Activated CD8-positive, alpha-beta memory T cell treated with anti-CD3 and anti-CD28 coated beads for 48 hours (primary cell): ENCODE data around the gene EXOC3L4.
"Not testable (repeated sequence)": the region's sequence is repeated elsewhere in the genome, so short reads cannot be mapped to it uniquely, and the experiment has no call there.

ENCODE experiments used
- DNase-seq, 3 experiments: peaks; one replicate each; pipeline ENCODE4 v3.0.0-alpha.2; 2020; ENCODE audit warnings: low read depth in 2 of 3, low spot score in 2 of 3

Gene EXOC3L4

DNA sequence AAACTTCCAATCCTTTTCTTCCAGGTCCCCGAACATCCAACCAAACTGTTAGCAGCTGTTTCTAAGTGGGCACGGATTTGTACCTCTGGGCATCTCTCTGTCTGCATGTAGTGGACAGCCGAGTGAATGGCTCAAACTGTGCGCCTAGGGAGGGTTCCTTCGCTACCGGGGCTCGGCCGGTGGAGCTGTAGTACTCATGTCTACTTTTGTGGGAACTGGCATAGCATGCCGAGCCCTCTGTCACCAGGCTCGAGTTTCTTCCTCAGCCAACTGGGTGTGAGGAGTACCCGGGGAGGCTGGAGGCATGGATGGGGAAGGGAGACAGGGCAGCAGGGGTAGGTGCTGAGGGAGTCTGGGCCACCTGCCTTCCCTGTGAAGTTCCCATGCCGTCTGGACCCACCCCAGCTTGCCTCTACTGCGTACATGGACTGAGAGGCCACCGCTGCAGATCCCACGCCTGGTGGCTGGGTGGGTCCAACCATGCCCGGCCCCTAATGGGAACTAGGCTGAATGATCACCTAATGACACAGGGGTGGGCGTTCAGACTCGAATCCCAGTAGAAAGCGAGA is 51.7 kb downstream of the EXOC3L4 start:
- no peak for DNase-seq

GRCh38 chr14:103149351-103150237 is 55.1 kb downstream of the EXOC3L4 start:
- DNase-seq: no peak

GRCh38 chr14:103151270-103151945 is 56.9 kb downstream of the EXOC3L4 start:
- no peak for DNase-seq

DNA sequence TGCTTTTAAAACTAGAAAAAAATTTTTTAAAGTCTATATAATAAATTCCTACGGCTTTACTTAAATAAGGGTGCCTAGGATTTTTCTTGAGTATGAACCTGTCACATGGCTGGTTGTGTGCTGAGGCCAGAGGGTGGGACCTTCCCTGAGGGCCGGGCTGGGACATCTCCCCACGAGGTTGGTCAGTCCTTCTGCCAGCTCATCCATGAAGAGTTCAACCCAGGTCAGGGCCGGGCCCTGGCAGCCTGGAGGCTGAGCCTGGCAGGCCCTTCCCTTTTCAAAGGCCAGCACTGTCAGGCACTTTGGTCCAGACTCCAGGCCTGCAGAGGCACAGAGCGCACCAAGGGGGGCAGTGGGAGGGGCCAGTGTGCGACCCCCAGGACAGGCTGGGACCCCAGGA is 60.5 kb downstream of the EXOC3L4 start:
- no peak for DNase-seq

GRCh38 chr14:103155416-103155815 is 60.9 kb downstream of the EXOC3L4 start:
- DNase-seq: not testable (repeated sequence)

DNA sequence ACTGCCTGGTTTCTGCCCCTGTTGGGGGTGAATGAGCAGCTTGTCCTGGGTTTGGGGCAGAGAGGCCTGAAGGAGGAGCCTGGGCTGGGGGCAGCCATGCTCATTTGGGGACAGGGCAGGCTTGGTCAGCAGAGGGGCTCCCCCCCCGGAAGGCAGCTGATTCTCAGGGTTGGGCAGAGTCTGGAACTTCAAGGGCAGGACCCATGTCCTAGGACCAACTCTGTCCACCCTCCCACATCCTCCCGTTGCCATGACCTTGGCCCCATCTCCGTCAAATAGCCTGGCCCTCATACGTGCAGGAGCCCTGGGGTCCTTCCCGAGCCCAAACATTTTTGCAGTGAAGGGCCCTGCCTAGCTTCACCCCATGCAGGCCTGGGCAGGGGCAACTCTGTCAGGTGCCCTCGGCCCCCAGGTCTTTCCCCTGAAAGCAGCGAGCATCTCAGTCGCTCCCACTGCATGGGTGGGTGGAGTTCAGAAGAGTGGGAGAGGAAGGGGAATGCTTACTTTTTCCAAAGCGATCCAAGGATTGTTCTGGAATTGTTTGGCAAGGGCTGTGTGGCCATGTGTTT is 61.4 kb downstream of the EXOC3L4 start:
- DNase-seq: no peak

GRCh38 chr14:103156651-103157378 is 62.3 kb downstream of the EXOC3L4 start:
- DNase-seq: no peak

- DNase-seq: no peak
Observed at GRCh38 chr14:103157969-103158368, 63.4 kb downstream of the EXOC3L4 start.

- no peak for DNase-seq
Observed at GRCh38 chr14:103158688-103159087, 64.2 kb downstream of the EXOC3L4 start.
